Transverse colon (tissue), 4 donors: ENCODE data around the gene LRP2BP. TPM values are rescaled to one million over a fixed set of nuclear protein-coding genes. Genes with fewer than 3 reads are reported as not detected.
A peak's percentile ranks its signal among the peaks of the same experiment; 100 is the strongest.

ENCODE experiments used
- DNase-seq: peaks from one replicate; pipeline ENCODE4 v3.0.0-alpha.2; 2019
- H3K27ac ChIP-seq, 4 donors: fragments of 200-600 bp; sonication (generic); 2 replicates each; pipeline ENCODE4 v1.5.1; 2016 to 2018; ENCODE audit warnings: inconsistent platforms in 4 of 4
- H3K27me3 ChIP-seq: fragments of 200-600 bp; sonication (generic); 2 replicates; pipeline ENCODE4 v1.5.1; 2017; ENCODE audit warnings: inconsistent platforms
- H3K36me3 ChIP-seq, 4 donors: fragments of 200-600 bp; sonication (generic); 2 replicates each; pipeline ENCODE4 v1.5.1; 2017 to 2019; ENCODE audit warnings: inconsistent platforms in 4 of 4
- H3K4me1 ChIP-seq, 4 donors: fragments of 200-600 bp; sonication (generic); 2 replicates each; pipeline ENCODE4 v1.5.1; 2017 to 2020; ENCODE audit warnings: inconsistent platforms in 4 of 4
- H3K4me3 ChIP-seq, 4 donors: fragments of 200-600 bp; sonication (generic); 1 replicate in 1 of 4; 2 replicates in 3 of 4; pipeline versions ENCODE4 v1.5.1 to v1.6.1; 2017 to 2019; ENCODE audit warnings: inconsistent platforms in 4 of 4
- H3K9me3 ChIP-seq, 2 donors: fragments of 200-600 bp; sonication (generic); 2 replicates each; pipeline ENCODE4 v1.5.1; 2017 to 2019; ENCODE audit warnings: inconsistent platforms in 2 of 2
- CTCF ChIP-seq, 5 experiments: fragments of 200-600 bp in 3 of 5; fragments of 450-650 bp in 2 of 5; sonication (generic) in 3 of 5; IDR thresholded peaks; 1 replicate in 2 of 5; 2 replicates in 3 of 5; pipeline ENCODE4 v1.5.1; 2016 to 2017; ENCODE audit warnings: antibody characterized with exemption in 5 of 5, inconsistent platforms in 3 of 5, mild to moderate bottlenecking in 2 of 5, moderate library complexity in 1 of 5
- EP300 ChIP-seq: sonication (generic); formaldehyde crosslinking; IDR thresholded peaks from one replicate; pipeline ENCODE4 v1.6.1; 2017; ENCODE audit warnings: antibody characterized with exemption, low read depth
- POLR2A ChIP-seq: fragments of 450-650 bp; IDR thresholded peaks from one replicate; pipeline ENCODE4 v1.6.1; 2016; ENCODE audit warnings: antibody characterized with exemption, mild to moderate bottlenecking, moderate library complexity
- POLR2AphosphoS5 ChIP-seq, 3 donors: sonication (generic); formaldehyde crosslinking; IDR thresholded peaks; one replicate each; pipeline ENCODE4 v1.6.1; 2016; ENCODE audit warnings: antibody characterized with exemption in 3 of 3
- WGBS, 2 donors: methylation state at CpG; one replicate each; pipeline ENCODE4 v1.1.5; 2018; ENCODE audit warnings: low coverage in 1 of 2; 5-methylcytosine and 5-hydroxymethylcytosine counted together
- in situ Hi-C, 4 donors: fragments of 200-750 bp; cut with MboI; loops; one replicate each; pipeline versions ENCODE4 v1.15.0 to v1.15.1; 2017; ENCODE audit warnings: low sequenced_read_pairs in 3 of 4, low pct_ligation_motif_present in 1 of 4, low pct_unique_long_range_greater_than_20kb in 1 of 4
- intact Hi-C: fragments of 100-400 bp; cut with DNase I; formaldehyde crosslinking; loops from one replicate; pipeline ENCODE4 v1.15.1; 2023; ENCODE audit warnings: low total_unique reads
- total RNA-seq, 4 donors: library from RNA; depleted of rRNA; stranded (reverse); fragments of >200 nt; gene quantifications; one replicate each; pipeline ENCODE4 v1.1.0, GENCODE V29; 2016

Gene LRP2BP
- total RNA-seq, 4 donors from 2014 or later = 0.55 to 20.1 (median 0.64) TPM; not detected in 1

- no peaks in the 10 kb centered on the region for H3K4me1 ChIP-seq
- H3K4me3 ChIP-seq = no peak overlapping the region
- H3K27me3 ChIP-seq = no peaks in the 10 kb centered on the region
- H3K27ac ChIP-seq = no peak overlapping the region
- no peaks in the 10 kb centered on the region for H3K36me3 ChIP-seq
- TF ChIP-seq EP300 (no peak), CTCF (IDR thresholded peaks at IDR 0.05) (no peak), POLR2AphosphoS5 (IDR thresholded peaks at IDR 0.05) (no peak), POLR2A (no peak)
- in situ Hi-C loops = no loop called here
- H3K9me3 ChIP-seq = no peaks in the 10 kb centered on the region
- intact Hi-C loops = no loop called here
- DNase-seq = no peak
Measured at GRCh38 chr4:185435466-185435865, 39.7 kb upstream of the LRP2BP start.

- H3K27me3 ChIP-seq = no peaks in the 10 kb centered on the region
- TF ChIP-seq POLR2AphosphoS5 (IDR thresholded peaks at IDR 0.05) (no peak), CTCF (IDR thresholded peaks at IDR 0.05) (no peak), EP300 (no peak), POLR2A (no peak)
- no peak for DNase-seq
- H3K27ac ChIP-seq = no peak overlapping the region
- intact Hi-C loops (no loop called here), in situ Hi-C loops (no loop called here)
- H3K9me3 ChIP-seq = no peaks in the 10 kb centered on the region
- H3K4me1 ChIP-seq = peaks cover 3 to 7% (median 4%) of the 10 kb centered on the region in 4 donors
- 62 to 63% methylated on average over 4 to 5 of the region's 5 CpGs for WGBS, 2 donors
- H3K4me3 ChIP-seq = no peak overlapping the region
- H3K36me3 ChIP-seq = no peaks in the 10 kb centered on the region
Measured at GRCh38 chr4:185429660-185430059, 33.9 kb upstream of the LRP2BP start.

- in situ Hi-C loops = no loop called here
- Histone ChIP-seq H3K36me3 (no peaks in the 10 kb centered on the region), H3K9me3 (no peaks in the 10 kb centered on the region), H3K27me3 (no peaks in the 10 kb centered on the region), H3K27ac (no peak overlapping the region), H3K4me3 (no peak overlapping the region), H3K4me1 (peaks cover 3 to 19% (median 16%) of the 10 kb centered on the region in 4 donors)
- WGBS, 2 donors = 88 to 91% methylated on average over 11 to 22 of the region's 22 CpGs
- DNase-seq = no peak
- no peak for TF ChIP-seq CTCF (IDR thresholded peaks at IDR 0.05)
- no peak for TF ChIP-seq POLR2AphosphoS5 (IDR thresholded peaks at IDR 0.05)
- TF ChIP-seq POLR2A = no peak
- TF ChIP-seq EP300 = no peak
- intact Hi-C loops = no loop called here
Measured at GRCh38 chr4:185426960-185427688, 31.4 kb upstream of the LRP2BP start.

- WGBS, 2 donors = 0% methylated on average over 1 to 65 of the region's 66 CpGs
- H3K4me3 ChIP-seq = peak within 1 kb of the TSS; percentile 61 to 86 (median 76)
- H3K36me3 ChIP-seq = no peaks in the 10 kb centered on the region
- DNase-seq = peak; percentile 90
- H3K27ac ChIP-seq = peak within 1 kb of the TSS; percentile 88 to 94 (median 92)
- no peaks in the 10 kb centered on the region for H3K9me3 ChIP-seq
- TF ChIP-seq POLR2A (peak; percentile 75), CTCF (IDR thresholded peaks at IDR 0.05) (peak in 1 of 5 experiments; percentile 13), POLR2AphosphoS5 (IDR thresholded peaks at IDR 0.05) (peak; percentile 42 to 88 (median 85)), EP300 (no peak)
- H3K27me3 ChIP-seq = no peaks in the 10 kb centered on the region
- peaks cover 3 to 19% (median 16%) of the 10 kb centered on the region in 4 donors for H3K4me1 ChIP-seq
- intact Hi-C loops (no loop called here), in situ Hi-C loops (no loop called here)
Measured at GRCh38 chr4:185425647-185426352, 30.1 kb upstream of the LRP2BP start, which contains the start of gene UFSP2. Gene UFSP2 (minus strand): TSS chr4:185425964. CDS start chr4:185425868, 96 bp downstream.
